Spinal cord (tissue), 10 donors: ENCODE results near the gene NPPB. TPM values are rescaled to one million over a fixed set of nuclear protein-coding genes. Genes with fewer than 3 reads are reported as not detected.

Experiments used
- DNase-seq, 6 donors: peaks; one replicate each; pipeline versions ENCODE4 v3.0.0 to v3.0.0-alpha.2; 2013 to 2015; ENCODE audit warnings: low spot score in 6 of 6, low read depth in 4 of 6
- H3K27ac ChIP-seq: one replicate; pipeline ENCODE4 v1.5.1; 2013; ENCODE audit warnings: low read depth, low read length, control low read depth
- H3K27me3 ChIP-seq: one replicate; pipeline ENCODE4 v1.6.1; 2013; ENCODE audit warnings: low read length; ENCODE audit not compliant: control insufficient read depth, insufficient read depth
- H3K36me3 ChIP-seq: one replicate; pipeline ENCODE4 v1.6.1; 2013; ENCODE audit warnings: low read length; ENCODE audit not compliant: control insufficient read depth, insufficient read depth
- H3K4me1 ChIP-seq: one replicate; pipeline ENCODE4 v1.6.1; 2013; ENCODE audit warnings: low read length; ENCODE audit not compliant: control insufficient read depth, insufficient read depth
- H3K4me3 ChIP-seq: one replicate; pipeline ENCODE4 v1.5.1; 2013; ENCODE audit warnings: low read depth, low read length, control low read depth
- H3K9me3 ChIP-seq: one replicate; pipeline ENCODE4 v1.6.1; 2013; ENCODE audit warnings: low read length; ENCODE audit not compliant: control insufficient read depth, insufficient read depth
- WGBS: methylation state at CpG from one replicate; pipeline ENCODE4 v1.1.5; 2013; ENCODE audit warnings: missing lambda C conversion rate; ENCODE audit not compliant: insufficient coverage; 5-methylcytosine and 5-hydroxymethylcytosine counted together
- polyA plus RNA-seq, 2 donors: library from polyadenylated mRNA; unstranded; fragments of 120-200 nt; gene quantifications; one replicate each; pipeline ENCODE4 v1.2.1, GENCODE V29; 2013; ENCODE audit not compliant: insufficient read length in 2 of 2
- total RNA-seq, 2 donors: library from RNA; depleted of rRNA in 1 of 2; stranded (reverse); fragments of 120-200 nt in 1 of 2; fragments of >200 nt in 1 of 2; gene quantifications; one replicate each; pipeline versions ENCODE4 v1.2.3 to v1.2.4, GENCODE V29; 2013 to 2014
- donor health status: healthy.

The NPPB gene
- total and polyA plus RNA-seq, 4 donors = 0.83 to 4.5 (median 2.3) TPM

DNA sequence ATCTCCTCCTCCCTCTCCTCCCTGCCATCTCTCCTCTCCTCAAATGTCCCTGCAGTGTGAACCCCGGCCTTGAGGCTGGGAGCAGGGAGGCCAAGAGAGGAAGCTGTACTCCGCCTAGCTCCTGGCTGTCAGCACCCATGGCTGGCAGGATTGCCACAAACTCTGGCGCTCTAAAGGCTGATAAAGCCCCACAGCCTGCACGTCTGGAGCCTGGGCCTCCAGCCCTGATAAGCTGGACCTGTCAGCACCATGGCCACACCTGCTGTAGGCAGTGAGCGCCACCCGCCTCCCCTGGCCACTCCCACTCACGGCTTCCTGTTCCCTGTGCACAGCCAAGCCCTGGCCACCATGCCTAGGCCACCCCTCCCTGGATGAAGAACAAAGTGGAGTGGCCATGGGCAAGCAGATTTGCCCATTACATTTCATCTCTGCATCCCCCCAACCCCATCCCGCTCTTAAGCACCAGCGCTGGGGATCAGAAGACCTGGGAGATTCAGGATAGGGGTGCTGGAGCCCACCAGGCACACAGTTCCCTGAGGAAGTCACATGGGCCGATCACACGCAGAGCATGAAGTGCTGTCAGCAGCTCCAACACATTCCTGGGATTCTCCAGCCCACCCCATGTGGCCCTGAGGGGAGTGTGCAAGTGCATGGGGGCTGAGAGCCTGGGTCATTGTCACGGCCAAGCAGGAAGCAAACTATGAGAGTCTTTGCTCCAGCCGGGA lies 24.2 kb upstream of the NPPB start:
- Histone ChIP-seq H3K4me1 (peaks cover 40% of the 10 kb centered on the region), H3K27me3 (no peaks in the 10 kb centered on the region), H3K9me3 (no peaks in the 10 kb centered on the region), H3K36me3 (no peaks in the 10 kb centered on the region), H3K4me3 (no peak overlapping the region), H3K27ac (no peak overlapping the region)
- DNase-seq = no peak
- WGBS = 65% methylated on average over 12 of the region's 13 CpGs

DNA sequence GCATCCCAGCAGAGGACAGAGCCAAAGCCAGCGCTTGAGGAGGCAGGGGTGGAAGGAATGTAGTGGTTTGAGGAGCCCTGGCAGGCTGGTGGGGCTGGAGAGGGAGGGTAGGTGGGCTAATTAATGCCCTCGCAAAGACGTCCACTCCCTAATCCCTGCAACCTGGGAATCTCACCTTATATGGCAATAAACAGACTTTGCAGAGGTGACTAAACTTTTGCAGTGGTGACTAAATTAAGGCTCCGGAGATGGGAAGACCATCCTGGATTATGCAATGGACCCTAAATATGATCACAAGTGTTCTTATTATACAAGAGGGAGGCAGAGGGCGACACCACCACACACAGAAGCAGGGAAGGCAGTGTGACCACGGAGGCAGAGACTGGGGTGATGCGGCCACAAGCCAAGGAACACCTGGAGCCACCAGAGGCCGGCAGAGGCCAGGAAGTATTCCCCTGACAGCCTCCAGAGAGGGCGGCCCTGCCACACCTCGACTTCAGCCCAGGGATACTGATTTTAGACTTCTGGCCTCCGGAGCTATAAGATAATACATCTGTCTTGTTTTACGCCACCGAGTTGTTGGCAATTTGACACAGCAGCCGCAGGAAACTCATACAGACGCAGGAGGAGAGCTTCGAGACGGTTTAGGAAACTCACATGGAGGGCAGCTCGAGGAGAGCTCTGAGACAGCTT lies 23.1 kb upstream of the NPPB start:
- Histone ChIP-seq H3K4me1 (peaks cover 40% of the 10 kb centered on the region), H3K27me3 (no peaks in the 10 kb centered on the region), H3K36me3 (no peaks in the 10 kb centered on the region), H3K27ac (peak overlapping the region; percentile 17), H3K4me3 (no peak overlapping the region), H3K9me3 (no peaks in the 10 kb centered on the region)
- no peak for DNase-seq
- WGBS = 90% methylated on average over 10 of the region's 18 CpGs

DNA sequence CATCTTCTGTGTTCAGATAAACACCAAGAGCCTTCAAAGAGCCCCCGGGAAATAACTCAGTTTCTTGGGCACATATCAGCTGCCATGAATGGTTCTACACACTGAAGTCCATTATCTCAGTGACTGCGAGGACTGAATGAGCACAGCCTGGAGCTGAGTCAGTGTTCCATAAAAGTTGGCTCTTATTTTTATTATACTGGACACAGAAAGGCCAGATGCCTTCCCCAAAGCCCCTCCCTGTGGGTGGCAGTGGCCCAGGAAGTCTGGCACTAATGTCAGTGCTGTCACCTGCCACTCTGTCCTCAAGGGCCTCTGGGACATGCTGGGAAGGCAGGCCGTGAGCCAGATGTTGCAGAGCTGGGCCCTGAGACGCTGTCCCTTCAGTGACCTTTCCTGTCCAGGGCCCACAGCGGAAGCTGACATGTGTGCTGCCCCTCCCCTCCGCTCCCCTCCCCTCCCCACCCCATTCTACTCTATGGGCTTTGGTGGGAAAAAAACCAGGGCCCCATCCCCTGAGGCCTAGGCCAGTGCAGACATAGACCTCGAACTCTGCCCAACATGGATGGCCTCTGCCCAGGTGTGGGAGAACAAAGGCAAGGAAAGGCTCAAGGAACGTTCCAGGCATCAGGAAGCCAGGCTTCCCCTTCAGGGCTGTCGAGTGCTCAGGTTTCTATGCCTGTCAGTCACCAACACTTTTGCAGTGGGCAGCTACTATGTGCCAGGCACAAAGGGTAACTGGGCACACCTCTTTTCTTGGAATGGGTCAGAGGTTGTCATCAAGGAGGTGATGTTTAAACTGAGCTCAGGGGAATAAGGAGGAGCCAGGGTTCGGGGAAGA lies 22.4 kb upstream of the NPPB start:
- H3K9me3 ChIP-seq = no peaks in the 10 kb centered on the region
- WGBS = 35% methylated on average over 8 of the region's 10 CpGs
- H3K27me3 ChIP-seq = no peaks in the 10 kb centered on the region
- peak; percentile 24 to 78 (median 41) for DNase-seq
- no peak overlapping the region for H3K4me3 ChIP-seq
- peaks cover 40% of the 10 kb centered on the region for H3K4me1 ChIP-seq
- peak overlapping the region; percentile 17 for H3K27ac ChIP-seq
- no peaks in the 10 kb centered on the region for H3K36me3 ChIP-seq

DNA sequence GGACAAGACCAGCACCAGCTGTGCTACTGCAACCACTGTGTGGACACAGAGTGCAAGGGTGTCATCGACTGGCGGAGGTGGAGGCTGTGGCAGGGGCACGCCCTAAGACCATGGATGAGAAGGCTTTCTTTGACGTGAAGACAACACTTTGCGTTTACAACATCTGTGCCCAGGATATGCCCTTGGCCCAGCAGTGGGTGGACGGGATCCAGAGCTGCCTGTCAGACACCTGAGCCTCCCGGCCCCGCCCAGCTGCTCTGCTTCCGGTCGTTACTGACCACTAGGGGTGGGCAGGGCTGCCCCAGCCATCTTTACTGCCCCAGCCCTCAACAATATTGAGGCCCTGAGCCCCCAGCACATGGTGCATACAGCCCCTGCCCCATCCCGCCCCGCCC lies 21.4 kb upstream of the NPPB start:
- Histone ChIP-seq H3K9me3 (no peaks in the 10 kb centered on the region), H3K4me3 (no peak overlapping the region), H3K4me1 (peaks cover 40% of the 10 kb centered on the region), H3K27ac (no peak overlapping the region), H3K36me3 (no peaks in the 10 kb centered on the region), H3K27me3 (no peaks in the 10 kb centered on the region)
- no peak for DNase-seq
- WGBS = 70% methylated on average over 10 of the region's 12 CpGs

DNA sequence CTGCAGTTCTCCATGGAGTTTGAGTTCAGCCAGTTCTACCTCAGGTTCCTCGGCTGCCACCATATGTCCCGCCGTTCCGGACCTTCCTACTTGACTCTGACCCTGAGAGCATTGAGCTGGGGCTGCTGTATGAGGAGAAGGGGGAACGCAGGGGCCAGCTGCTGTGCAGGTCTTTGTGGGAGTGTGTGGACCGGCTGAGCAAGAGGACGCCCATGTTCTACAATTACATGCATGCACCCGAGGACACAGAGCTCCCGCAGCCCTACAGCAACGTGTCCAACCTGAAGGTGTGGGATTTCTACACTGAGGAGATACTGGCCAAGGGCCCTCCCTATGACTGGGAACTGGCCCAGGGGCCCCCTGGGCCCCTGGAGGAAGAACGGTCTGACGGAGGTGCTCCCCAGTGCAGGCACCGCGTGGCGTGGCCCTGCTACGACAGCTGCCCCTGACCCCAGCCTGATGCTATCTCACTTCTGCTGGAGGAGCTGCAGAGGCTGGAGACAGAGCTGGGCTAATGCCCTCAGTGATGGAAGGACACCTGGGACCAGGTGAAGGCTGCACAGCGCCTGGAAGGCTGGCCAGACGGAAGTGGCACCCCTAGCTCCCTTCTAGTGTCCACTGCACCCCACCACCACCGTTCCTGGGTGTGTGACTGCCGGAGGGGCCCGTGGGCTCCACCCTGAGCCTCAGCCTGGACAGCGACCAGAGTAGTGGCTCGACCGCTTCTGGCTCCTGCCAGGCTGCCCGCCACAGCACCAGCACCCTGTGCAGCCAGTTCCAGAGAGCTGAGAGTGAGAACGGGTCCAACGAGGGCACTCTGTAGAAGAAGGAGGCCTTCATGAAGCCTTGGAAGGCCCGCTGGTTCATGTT lies 20.8 kb upstream of the NPPB start:
- peaks cover 44% of the 10 kb centered on the region for H3K4me1 ChIP-seq
- H3K9me3 ChIP-seq = no peaks in the 10 kb centered on the region
- no peaks in the 10 kb centered on the region for H3K36me3 ChIP-seq
- no peak for DNase-seq
- no peak overlapping the region for H3K27ac ChIP-seq
- WGBS = 89% methylated on average over 19 of the region's 28 CpGs
- no peaks in the 10 kb centered on the region for H3K27me3 ChIP-seq
- H3K4me3 ChIP-seq = no peak overlapping the region

DNA sequence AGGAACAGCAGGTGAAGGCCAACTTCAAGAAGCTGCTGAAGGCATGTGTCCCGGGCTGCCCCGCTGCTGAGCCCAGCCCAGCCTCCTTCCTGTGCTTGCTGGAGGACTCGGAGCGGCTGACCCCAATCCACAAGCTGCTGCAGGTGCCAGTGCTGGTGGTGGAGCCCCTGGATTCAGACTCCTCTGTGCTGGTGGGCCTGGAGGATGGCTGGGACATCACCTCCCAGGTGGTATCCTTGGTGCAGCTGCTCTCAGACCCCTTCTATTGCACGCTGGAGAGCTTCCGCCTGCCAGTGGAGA lies 20.1 kb upstream of the NPPB start:
- Histone ChIP-seq H3K4me3 (no peak overlapping the region), H3K27me3 (no peaks in the 10 kb centered on the region), H3K9me3 (no peaks in the 10 kb centered on the region), H3K4me1 (peaks cover 51% of the 10 kb centered on the region), H3K36me3 (no peaks in the 10 kb centered on the region), H3K27ac (no peak overlapping the region)
- 86% methylated on average over 6 of the region's 6 CpGs for WGBS
- DNase-seq = no peak

DNA sequence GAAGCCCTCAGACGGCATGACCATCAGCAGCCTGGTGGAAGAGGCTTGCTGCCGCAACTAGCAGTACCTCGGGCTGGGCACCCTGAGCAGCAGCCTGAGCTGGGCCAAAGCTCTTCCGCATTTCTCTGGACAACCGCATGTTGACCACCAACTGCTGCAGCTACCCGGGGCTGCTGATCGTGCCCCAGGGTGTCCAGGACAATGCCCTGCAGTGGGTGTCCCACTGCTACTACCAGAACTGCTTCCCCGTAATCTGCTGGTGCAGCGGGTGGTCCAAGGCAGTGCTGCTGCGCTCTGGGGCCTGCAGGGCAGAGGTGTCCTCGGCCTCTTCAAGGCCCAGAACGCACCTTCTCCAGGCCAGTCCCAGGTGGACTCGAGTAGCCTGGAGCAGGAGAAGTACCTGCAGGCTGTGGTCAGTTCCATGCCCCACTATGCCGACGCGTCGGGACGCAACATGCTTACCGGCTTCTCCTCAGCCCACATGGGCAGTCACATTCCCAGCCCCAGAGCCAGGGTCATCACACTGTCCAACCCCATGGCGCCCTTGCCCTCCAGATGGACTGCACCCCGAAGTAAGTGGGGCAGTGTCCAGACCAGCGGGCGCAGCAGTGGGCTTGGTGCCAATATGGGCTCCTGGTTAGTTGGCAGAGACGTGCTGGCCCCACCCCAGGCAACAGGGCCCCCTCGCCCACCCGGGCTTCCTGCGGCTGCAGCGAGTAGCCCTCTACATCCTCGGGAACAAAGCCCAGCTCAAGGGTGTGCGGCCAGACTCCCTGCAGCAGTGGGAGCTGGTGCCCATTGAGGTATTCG lies 19.5 kb upstream of the NPPB start:
- Histone ChIP-seq H3K4me1 (peaks cover 52% of the 10 kb centered on the region), H3K9me3 (no peaks in the 10 kb centered on the region), H3K36me3 (no peaks in the 10 kb centered on the region), H3K27me3 (no peaks in the 10 kb centered on the region), H3K4me3 (no peak overlapping the region), H3K27ac (no peak overlapping the region)
- no peak for DNase-seq
- 88% methylated on average over 31 of the region's 31 CpGs for WGBS

DNA sequence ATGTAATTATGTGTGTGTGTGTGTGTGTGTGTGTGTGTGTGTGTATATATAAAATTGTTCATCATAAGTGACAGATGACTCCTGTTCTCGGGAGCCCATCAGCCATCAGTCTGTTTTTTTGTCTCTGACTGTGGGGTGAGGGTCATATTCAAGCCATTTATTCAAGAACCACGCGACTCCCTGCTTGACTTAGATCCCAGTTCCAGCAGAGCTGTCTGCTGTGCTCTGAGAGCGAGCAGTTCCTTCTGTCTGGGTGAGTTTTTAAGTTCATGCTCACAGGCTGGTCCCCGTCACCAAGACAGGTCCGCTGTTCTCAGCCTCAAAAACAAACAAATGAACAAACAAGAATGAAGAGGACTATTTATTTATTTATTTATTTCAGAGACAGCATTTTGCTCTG lies 18.3 kb upstream of the NPPB start:
- H3K27me3 ChIP-seq = no peaks in the 10 kb centered on the region
- no peaks in the 10 kb centered on the region for H3K36me3 ChIP-seq
- H3K27ac ChIP-seq = no peak overlapping the region
- peaks cover 46% of the 10 kb centered on the region for H3K4me1 ChIP-seq
- no peak for DNase-seq
- H3K9me3 ChIP-seq = no peaks in the 10 kb centered on the region
- no peak overlapping the region for H3K4me3 ChIP-seq
- WGBS = 70% methylated on average over 3 of the region's 6 CpGs
